H1 (cell line): Measurements from ENCODE around the gene ALG1. TPM values are rescaled to one million over a fixed set of nuclear protein-coding genes. Genes with fewer than 3 reads are reported as not detected.

Experiments
- CTCF ChIA-PET: fragments of 300-600 bp; sonication (Branson Sonifier 250); formaldehyde crosslinking; loops from one replicate; lab custom pipeline; 2021; ENCODE audit not compliant: partially characterized antibody; lab: Charles Lee
- POLR2A ChIA-PET: fragments of 300-600 bp; sonication (Branson Sonifier 250); formaldehyde crosslinking; loops from one replicate; lab custom pipeline; 2021; ENCODE audit warnings: inconsistent platforms; ENCODE audit not compliant: partially characterized antibody; lab: Charles Lee
- DNase-seq, 2 experiments: peaks; one replicate each; pipeline versions ENCODE4 v3.0.0 to v3.0.0-alpha.2; 2010 to 2022; ENCODE audit warnings: low spot score in 2 of 2, low read depth in 1 of 2, mixed read lengths in 1 of 2
- FAIRE-seq: peaks from 2 replicates; lab custom pipeline; 2011; peaks lifted over from hg19 to GRCh38; lab: Jason Lieb, UNC
- H2AFZ ChIP-seq: 2 replicates; pipeline ENCODE4 v1.8.1; 2012; ENCODE audit warnings: low read length, inconsistent platforms
- H2AK5ac ChIP-seq: 2 replicates; pipeline ENCODE4 v1.6.1; 2013; ENCODE audit warnings: low read depth, low read length
- H2BK120ac ChIP-seq: replicated peaks from 2 replicates; pipeline ENCODE3; 2013; ENCODE audit warnings: low read depth, low read length, inconsistent platforms
- H2BK12ac ChIP-seq: 2 replicates; pipeline ENCODE4 v1.6.1; 2013; ENCODE audit warnings: low read depth, low read length
- H2BK15ac ChIP-seq: 2 replicates; pipeline ENCODE4 v1.6.1; 2013; ENCODE audit warnings: low read length
- H2BK20ac ChIP-seq: 2 replicates; pipeline ENCODE4 v1.6.1; 2013; ENCODE audit warnings: low read length
- H2BK5ac ChIP-seq: 2 replicates; pipeline ENCODE4 v1.6.1; 2013; ENCODE audit warnings: low read depth, low read length
- H3K14ac ChIP-seq: 2 replicates; pipeline ENCODE4 v1.6.1; 2013; ENCODE audit warnings: inconsistent platforms; ENCODE audit not compliant: insufficient read length
- H3K18ac ChIP-seq: 2 replicates; pipeline ENCODE4 v1.6.1; 2013; ENCODE audit warnings: low read length; ENCODE audit errors: extremely low read depth
- H3K23ac ChIP-seq: 2 replicates; pipeline ENCODE4 v1.6.1; 2013; ENCODE audit warnings: inconsistent platforms; ENCODE audit not compliant: insufficient read length
- H3K23me2 ChIP-seq: 2 replicates; pipeline ENCODE4 v1.6.1; 2013; ENCODE audit warnings: low read depth, low read length
- H3K27ac ChIP-seq: 2 replicates; pipeline ENCODE4 v1.6.1; 2011; ENCODE audit warnings: low read depth, low read length, inconsistent platforms
- H3K27me3 ChIP-seq, 4 experiments: replicated peaks in 1 of 4; 1 replicate in 1 of 4; 2 replicates in 3 of 4; pipeline versions ENCODE4 v1.6.1 to v1.8.1; 2011 to 2013; ENCODE audit warnings: low read length in 3 of 4, mild to moderate bottlenecking in 3 of 4, inconsistent platforms in 2 of 4, mixed read lengths in 2 of 4, moderate library complexity in 1 of 4; ENCODE audit not compliant: control insufficient read depth in 3 of 4, insufficient read depth in 3 of 4; ENCODE audit errors: extremely low read depth in 1 of 4
- H3K36me3 ChIP-seq, 4 experiments: 2 replicates each; pipeline versions ENCODE4 v1.6.1 to v1.8.1; 2011 to 2013; ENCODE audit warnings: mild to moderate bottlenecking in 4 of 4, low read length in 3 of 4, moderate library complexity in 2 of 4, control low read depth in 1 of 4, inconsistent platforms in 1 of 4; ENCODE audit not compliant: insufficient read depth in 4 of 4, control insufficient read depth in 2 of 4
- H3K4ac ChIP-seq: replicated peaks from 2 replicates; pipeline ENCODE3; 2013; ENCODE audit warnings: low read length, low read depth, mixed read lengths, inconsistent platforms; ENCODE audit not compliant: insufficient read length
- H3K4me1 ChIP-seq, 4 experiments: replicated peaks in 1 of 4; 1 replicate in 1 of 4; 2 replicates in 3 of 4; pipeline versions ENCODE4 v1.6.1 to v1.8.1; 2011 to 2013; ENCODE audit warnings: low read length in 3 of 4, inconsistent platforms in 2 of 4, mixed read lengths in 1 of 4; ENCODE audit not compliant: insufficient read depth in 4 of 4, control insufficient read depth in 3 of 4
- H3K4me2 ChIP-seq, 2 experiments: 2 replicates each; pipeline versions ENCODE4 v1.6.1 to v1.8.1; 2011 to 2013; ENCODE audit warnings: low read depth in 2 of 2, low read length in 2 of 2, control low read depth in 1 of 2, inconsistent platforms in 1 of 2, mild to moderate bottlenecking in 1 of 2; ENCODE audit not compliant: insufficient read depth in 1 of 2
- H3K4me3 ChIP-seq, 4 experiments: fragments of 200-600, 300-600 bp in 1 of 4; sonication (generic), shearing (Covaris generic), sonication (Bioruptor Twin) in 1 of 4; 2 replicates each; pipeline versions ENCODE4 v1.5.1 to v1.8.1; 2011 to 2016; ENCODE audit warnings: low read length in 4 of 4, low read depth in 3 of 4, control low read depth in 2 of 4, inconsistent platforms in 2 of 4, mild to moderate bottlenecking in 2 of 4, mixed read lengths in 1 of 4, moderate library complexity in 1 of 4; ENCODE audit not compliant: insufficient read depth in 2 of 4; ENCODE audit errors: extremely low read depth in 1 of 4
- H3K56ac ChIP-seq: replicated peaks from 2 replicates; pipeline ENCODE3; 2013; ENCODE audit warnings: low read depth, mild to moderate bottlenecking, mixed read lengths, low read length, inconsistent platforms; ENCODE audit not compliant: insufficient read length
- H3K79me1 ChIP-seq: 2 replicates; pipeline ENCODE4 v1.6.1; 2013; ENCODE audit warnings: low read depth, low read length, control low read depth
- H3K79me2 ChIP-seq, 2 experiments: 2 replicates each; pipeline versions ENCODE4 v1.6.1 to v1.8.1; 2012 to 2013; ENCODE audit warnings: low read length in 2 of 2, mild to moderate bottlenecking in 2 of 2, inconsistent platforms in 1 of 2; ENCODE audit not compliant: insufficient read depth in 2 of 2, control insufficient read depth in 1 of 2
- H3K9ac ChIP-seq, 4 experiments: replicated peaks in 1 of 4; 1 replicate in 1 of 4; 2 replicates in 3 of 4; pipeline versions ENCODE4 v1.6.1 to v1.8.1; 2011 to 2013; ENCODE audit warnings: low read depth in 3 of 4, low read length in 3 of 4, control low read depth in 2 of 4, mild to moderate bottlenecking in 2 of 4, moderate library complexity in 2 of 4, inconsistent platforms in 1 of 4; ENCODE audit errors: extremely low read depth in 1 of 4
- H3K9me3 ChIP-seq, 2 experiments: 2 replicates each; pipeline versions ENCODE4 v1.6.1 to v1.8.1; 2012 to 2013; ENCODE audit warnings: mild to moderate bottlenecking in 2 of 2, moderate library complexity in 2 of 2, control low read depth in 1 of 2, inconsistent platforms in 1 of 2, low read depth in 1 of 2, low read length in 1 of 2, mixed read lengths in 1 of 2; ENCODE audit not compliant: insufficient read depth in 2 of 2
- H4K20me1 ChIP-seq, 2 experiments: replicated peaks in 1 of 2; 2 replicates each; pipeline versions ENCODE3 to v1.8.1; 2011 to 2013; ENCODE audit warnings: inconsistent platforms in 2 of 2, low read length in 2 of 2, mild to moderate bottlenecking in 1 of 2; ENCODE audit not compliant: insufficient read depth in 2 of 2, control insufficient read depth in 1 of 2
- H4K5ac ChIP-seq: 2 replicates; pipeline ENCODE4 v1.6.1; 2013; ENCODE audit warnings: low read length, low read depth, mixed read lengths, inconsistent platforms; ENCODE audit not compliant: insufficient read length
- H4K8ac ChIP-seq: 2 replicates; pipeline ENCODE4 v1.8.0; 2013; ENCODE audit warnings: mild to moderate bottlenecking, moderate library complexity, low read length, inconsistent platforms; ENCODE audit not compliant: insufficient read depth; ENCODE audit errors: extremely low read depth
- H4K91ac ChIP-seq: replicated peaks from 2 replicates; pipeline ENCODE3; 2013; ENCODE audit warnings: low read length, mixed read lengths, inconsistent platforms; ENCODE audit not compliant: insufficient read length
- BACH1 ChIP-seq: IDR thresholded peaks from 2 replicates; pipeline ENCODE4 v1.6.1; 2012; ENCODE audit warnings: low read length, improper control_type of control experiment
- CTCF ChIP-seq, 3 experiments: IDR thresholded peaks; 1 replicate in 2 of 3; 2 replicates in 1 of 3; pipeline versions ENCODE4 v1.5.1 to v1.6.1; 2011; ENCODE audit warnings: low read length in 3 of 3, mild to moderate bottlenecking in 3 of 3, inconsistent platforms in 2 of 3, low read depth in 1 of 3, moderate library complexity in 1 of 3; ENCODE audit not compliant: insufficient read depth in 1 of 3; ENCODE audit errors: control extremely low read depth in 1 of 3
- GABPA ChIP-seq: IDR thresholded peaks from 2 replicates; pipeline ENCODE4 v1.6.1; 2011; ENCODE audit warnings: mild to moderate bottlenecking, low read length, moderate library complexity, borderline replicate concordance; ENCODE audit not compliant: insufficient read depth
- RAD21 ChIP-seq, 2 experiments: IDR thresholded peaks in 1 of 2; conservative IDR thresholded peaks in 1 of 2; 2 replicates each; pipeline ENCODE4 v1.6.1; 2011; ENCODE audit warnings: low read depth in 2 of 2, low read length in 2 of 2, improper control_type of control experiment in 1 of 2, inconsistent platforms in 1 of 2, mild to moderate bottlenecking in 1 of 2, moderate library complexity in 1 of 2
- WGBS, 2 experiments: shearing (Covaris generic) in 1 of 2; methylation state at CpG; one replicate each; pipeline versions ENCODE4 v1.1.6 to v1.1.7; 2013 to 2015; ENCODE audit warnings: low lambda C conversion rate in 2 of 2, mixed read lengths in 2 of 2, inconsistent platforms in 1 of 2, low coverage in 1 of 2, missing lambda C conversion rate in 1 of 2; ENCODE audit not compliant: insufficient replicate concordance in 2 of 2, insufficient coverage in 1 of 2, insufficient read length in 1 of 2; ENCODE audit errors: extremely low coverage in 1 of 2, missing lambda C conversion rate in 1 of 2; 5-methylcytosine and 5-hydroxymethylcytosine counted together
- polyA plus RNA-seq, 7 experiments: library from polyadenylated mRNA; depleted of rRNA in 3 of 7; stranded (reverse) in 5 of 7; unstranded in 2 of 7; fragments of >200 nt in 5 of 7; fragments of 200-250 nt in 2 of 7; gene quantifications; 1 replicate in 5 of 7; 2 replicates in 1 of 7; 4 replicates in 1 of 7; pipeline versions ENCODE4 v1.2.1 to v1.2.3, GENCODE V29; 2011 to 2013; ENCODE audit warnings: missing spikeins in 2 of 7, mixed read lengths in 2 of 7
- total RNA-seq: library from RNA; stranded (reverse); fragmentation: NEBNext Ultra II Directional; extraction: Animal tissue kit (Norgen Biotek cat#: 25700); gene quantifications from 2 replicates; pipeline ENCODE4 v1.2.1, GENCODE V29; 2021

The ALG1 gene
- total and polyA plus RNA-seq, 2 of the 8 experiments (the other 6 are each of a cell fraction or from before 2014, with no cell fraction given), result 34.8 to 46.5 TPM

GRCh38 chr16:5075637-5076036 lies 4.0 kb downstream of the ALG1 start:
- H3K36me3 ChIP-seq, result peaks cover 0 to 27% (median 17%) of the 10 kb centered on the region in 4 experiments; a peak in 7 of 8 replicates
- no peak overlapping the region for H2BK20ac ChIP-seq
- TF ChIP-seq RAD21 (IDR thresholded peaks at IDR 0.05 in 1 of 2, conservative IDR thresholded peaks at IDR 0.05 in 1 of 2; ENCODE audit: low read depth in 2 of 2, low read length in 2 of 2) (peak; percentile 21 to 46; a peak in 3 of 4 replicates), GABPA (no peak), CTCF (IDR thresholded peaks at IDR 0.05; ENCODE audit: control extremely low read depth in 1 of 3, insufficient read depth in 1 of 3, low read depth in 1 of 3, low read length in 3 of 3) (peak; percentile 35 to 51 (median 43); a peak in 3 of 4 replicates), BACH1 (no peak)
- CTCF ChIA-PET, result interaction anchor here (0.6 to 27.9 kb wide), 10 partner anchors 11 to 382 kb away, joined by 3 to 625 read pairs (median 4); partner anchors contain the start of genes C16orf89 and NUDT16L1
- H2BK15ac ChIP-seq, result no peak overlapping the region
- H3K4me3 ChIP-seq, result no peak overlapping the region
- no peak overlapping the region for H3K18ac ChIP-seq
- POLR2A ChIA-PET, result interaction anchor here (0.7 to 1.7 kb wide), 10 partner anchors 9 to 74 kb away, joined by 3 to 7 read pairs (median 3); partner anchors contain the start of genes C16orf89 and NAGPA
- H4K5ac ChIP-seq, result no peak overlapping the region
- no peak overlapping the region for H2AK5ac ChIP-seq
- DNase-seq (no peak), FAIRE-seq (no peak)
- no peak overlapping the region for H2BK120ac ChIP-seq
- no peak overlapping the region; the same call in 1 of the 2 replicates for H2BK5ac ChIP-seq
- no peaks in the 10 kb centered on the region for H3K27me3 ChIP-seq
- peaks cover 7 to 22% of the 10 kb centered on the region in 2 experiments for H3K79me2 ChIP-seq
- H3K23me2 ChIP-seq, result peaks cover 6% of the 10 kb centered on the region
- H3K4me1 ChIP-seq, result peaks cover 0 to 6% (median 5%) of the 10 kb centered on the region in 4 experiments; a peak in 4 of 7 replicates
- H3K4me2 ChIP-seq, result no peak overlapping the region
- H4K8ac ChIP-seq, result no peak overlapping the region
- H3K23ac ChIP-seq, result no peak overlapping the region
- H4K91ac ChIP-seq, result no peak overlapping the region
- H3K4ac ChIP-seq, result no peak overlapping the region
- peaks cover 0 to 1% of the 10 kb centered on the region in 2 experiments for H4K20me1 ChIP-seq
- no peaks in the 10 kb centered on the region for H3K9me3 ChIP-seq
- no peak overlapping the region for H2AFZ ChIP-seq
- H3K56ac ChIP-seq, result no peak overlapping the region
- H3K27ac ChIP-seq, result no peak overlapping the region
- H3K9ac ChIP-seq, result no peak overlapping the region
- no peak overlapping the region for H2BK12ac ChIP-seq
- H3K14ac ChIP-seq, result no peak overlapping the region
- 82% methylated on average over 5 of the region's 5 CpGs; no CpG with 5 or more reads in 1 of the 2 experiments for WGBS, 2 experiments
- H3K79me1 ChIP-seq, result peaks cover 4% of the 10 kb centered on the region; the same call in 1 of the 2 replicates
